HG02970 (cell line): Measurements from ENCODE around the gene KANSL1.
A peak's percentile ranks its signal among the peaks of the same experiment; 100 is the strongest.
"Not testable (repeated sequence)": the region's sequence is repeated elsewhere in the genome, so short reads cannot be mapped to it uniquely, and the experiment has no call there.

Experiments
- ATAC-seq: cut with Tn5 transposase; IDR thresholded peaks from one replicate; pipeline ENCODE4 v1.9.1; 2021; ENCODE audit warnings: mild to moderate bottlenecking, moderate library complexity, moderate number of reproducible peaks; ENCODE audit not compliant: unreplicated experiment, low FRiP score

Gene KANSL1

DNA sequence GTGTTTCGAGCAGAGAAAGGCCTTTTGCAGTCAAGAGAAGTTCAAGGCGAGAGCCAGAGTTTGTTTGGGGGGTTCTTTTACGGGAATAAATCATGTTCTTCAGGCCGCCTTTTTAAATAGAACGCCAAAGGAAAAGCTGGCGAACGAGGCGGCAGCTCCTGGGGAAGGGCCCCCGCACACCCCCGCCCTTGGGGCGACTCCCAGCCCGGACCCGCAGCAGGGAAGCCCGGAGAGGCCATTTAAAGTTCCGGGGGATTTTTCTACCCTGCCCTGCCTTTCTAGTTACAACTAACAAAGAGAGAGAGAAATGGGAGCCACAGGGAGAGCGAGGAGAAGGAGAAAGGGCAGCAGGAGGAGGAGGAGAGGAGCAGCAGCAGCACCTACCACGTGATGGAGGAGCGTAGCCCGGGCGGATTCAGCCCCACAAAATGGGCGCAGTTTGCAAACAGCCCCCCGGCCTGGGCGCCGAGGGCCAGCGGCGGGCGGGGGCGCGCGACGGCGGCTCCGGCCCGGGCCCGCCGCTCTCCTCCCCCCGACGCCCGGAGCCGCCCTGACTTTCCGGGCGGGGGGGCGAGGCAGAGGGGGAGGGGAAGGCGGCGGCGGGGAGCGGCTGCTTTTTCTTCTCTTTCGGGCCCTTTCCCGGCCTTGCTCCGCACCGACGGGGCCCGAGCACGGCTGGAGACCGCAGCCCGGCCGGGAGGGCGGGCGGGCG lies 634 bp downstream of the KANSL1 start:
- peak; percentile 43 for ATAC-seq

DNA sequence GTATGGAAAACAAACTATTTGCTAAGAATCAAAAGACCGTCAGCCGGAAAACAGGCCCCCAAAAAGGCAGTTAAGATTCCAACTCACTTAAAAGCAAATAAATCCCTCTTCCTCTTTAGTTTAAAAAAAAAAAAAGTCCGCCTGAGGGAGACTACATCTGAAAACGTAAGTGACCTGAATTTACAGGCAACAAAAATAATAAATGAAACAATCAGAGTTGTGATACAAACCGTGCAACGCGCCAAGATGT lies 1.1 kb downstream of the KANSL1 start:
- no peak for ATAC-seq

DNA sequence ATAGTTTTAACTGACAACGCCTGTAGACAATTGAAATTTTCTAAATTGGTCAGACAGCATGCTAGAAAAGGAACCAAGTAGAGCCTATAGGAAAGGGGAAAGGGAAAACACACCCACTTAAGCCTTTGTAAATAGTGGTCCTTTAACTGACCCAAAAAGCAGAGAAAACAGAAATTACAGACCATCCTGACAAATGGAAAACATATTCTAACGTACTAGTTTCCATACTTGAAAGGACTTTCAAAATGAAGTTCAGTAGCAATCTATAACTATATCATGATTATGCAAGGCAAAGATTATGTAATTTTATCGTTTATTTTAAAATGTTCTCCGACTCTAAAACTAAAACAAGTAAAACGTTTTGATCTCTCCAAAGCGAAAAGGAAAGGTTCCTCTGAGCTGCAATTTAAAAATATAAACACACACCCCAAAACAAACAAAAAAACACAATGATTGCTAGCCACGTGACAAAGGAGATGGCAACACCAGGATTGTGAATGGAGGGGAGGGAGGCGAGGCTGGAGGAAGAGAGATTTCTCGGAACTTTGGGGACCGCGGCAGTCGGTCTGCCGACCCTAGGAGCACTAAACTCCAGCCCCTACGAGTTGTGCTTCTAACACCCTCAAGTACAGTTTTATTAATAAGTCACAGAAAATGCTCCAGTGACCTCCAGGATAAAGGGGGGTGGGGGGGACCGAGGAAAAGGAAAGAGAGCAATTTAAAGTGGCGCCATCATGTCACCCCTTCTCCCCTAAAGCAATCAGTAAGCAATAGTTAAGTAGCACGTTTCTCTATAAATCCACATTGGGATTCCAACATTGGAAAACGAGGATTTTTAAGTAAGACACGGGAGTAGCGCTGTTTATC lies 1.7 kb downstream of the KANSL1 start:
- ATAC-seq, result no peak

DNA sequence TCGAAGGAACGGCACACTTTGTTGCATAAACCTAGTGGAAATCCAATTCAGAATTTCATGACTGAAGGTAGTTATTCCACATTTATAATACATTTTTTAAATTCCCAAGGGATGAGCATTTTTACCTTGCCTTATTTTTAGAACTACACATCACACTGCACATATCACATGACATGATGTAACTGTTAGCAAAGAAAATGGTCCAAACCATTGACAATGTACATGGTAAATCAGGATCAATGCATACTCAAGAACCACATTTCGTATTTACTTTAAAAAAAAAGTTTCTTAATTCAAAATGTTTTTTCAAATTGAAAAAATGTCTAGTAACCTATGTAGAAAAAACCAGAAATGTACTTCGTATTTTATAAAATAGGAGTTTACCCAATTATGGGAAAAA lies 2.5 kb downstream of the KANSL1 start:
- ATAC-seq, result no peak

DNA sequence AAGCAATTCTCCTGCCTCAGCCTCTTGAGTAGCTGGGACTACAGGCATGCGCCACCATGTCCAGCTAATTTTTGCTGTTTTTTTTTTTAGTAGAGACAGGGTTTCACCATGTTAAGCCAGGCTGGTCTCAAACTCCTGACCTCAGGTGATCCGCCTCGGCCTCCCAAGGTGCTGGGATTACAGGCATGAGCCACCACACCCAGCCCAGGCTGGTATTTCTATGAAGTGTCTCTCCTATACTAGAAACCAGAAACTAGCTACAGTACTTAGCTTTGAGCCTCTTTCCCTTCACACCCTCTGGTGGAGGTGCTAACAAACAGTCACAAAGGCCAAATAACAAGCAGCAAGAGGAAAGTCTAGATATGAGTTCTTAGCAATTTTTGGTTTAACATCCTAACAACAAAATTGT lies 6.4 kb downstream of the KANSL1 start:
- not testable (repeated sequence) for ATAC-seq

DNA sequence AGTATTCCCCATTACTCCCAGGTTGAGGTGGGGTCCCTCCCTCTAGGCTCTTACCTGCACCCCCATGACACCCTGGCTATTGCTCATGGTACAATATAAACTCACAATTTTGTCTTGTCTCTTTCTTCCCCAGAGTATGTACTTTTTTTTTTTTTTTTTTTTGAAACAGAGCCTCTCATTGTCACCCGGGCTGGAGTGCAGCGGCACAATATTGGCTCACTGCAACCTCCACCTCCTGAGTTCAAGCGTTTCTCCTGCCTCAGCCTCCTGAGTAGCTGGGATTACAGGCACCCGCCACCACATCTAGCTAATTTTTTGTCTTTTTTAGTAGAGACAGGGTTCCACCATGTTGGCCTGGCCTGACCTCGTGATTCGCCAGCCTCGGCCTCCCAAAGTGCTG lies 8.5 kb downstream of the KANSL1 start:
- no peak for ATAC-seq

DNA sequence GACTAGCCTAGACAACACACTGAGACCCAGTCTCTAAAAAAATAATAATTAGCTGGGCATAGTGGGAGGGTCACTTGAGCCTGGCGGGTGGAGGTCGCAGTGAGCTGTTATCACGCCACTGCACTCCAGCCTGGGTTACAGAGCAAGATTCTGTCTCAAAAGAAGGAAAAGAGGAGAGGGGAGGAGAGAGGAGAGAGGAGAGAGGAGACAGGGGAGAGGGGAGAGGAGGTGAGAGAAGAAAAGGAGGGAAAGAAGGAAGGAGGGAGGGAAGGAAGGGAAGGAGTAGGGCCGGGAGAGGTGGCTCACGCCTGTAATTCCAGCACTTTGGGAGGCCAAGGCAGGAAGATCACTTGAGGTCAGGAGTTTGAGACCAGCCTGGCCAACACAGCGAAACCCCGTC lies 9.8 kb downstream of the KANSL1 start:
- not testable (repeated sequence) for ATAC-seq

DNA sequence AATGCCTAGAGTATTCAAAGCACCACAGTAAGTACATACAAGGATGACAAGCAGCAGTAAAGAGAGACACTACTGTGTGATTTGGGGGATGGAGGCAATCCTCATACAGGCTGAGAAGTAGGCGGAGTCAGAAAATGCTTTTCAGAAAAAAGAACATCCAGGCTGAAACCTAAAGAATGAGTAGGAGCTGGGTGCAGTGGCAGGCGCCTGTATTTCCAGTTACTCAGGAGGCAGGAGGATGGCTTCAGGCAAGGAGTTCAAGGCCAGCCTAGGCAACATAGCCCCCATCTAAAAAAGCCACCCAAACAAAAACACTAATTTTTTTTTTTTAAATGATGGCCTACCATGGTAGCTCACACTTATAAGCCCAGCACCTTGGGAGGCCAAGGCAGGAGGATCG lies 10.3 kb downstream of the KANSL1 start:
- ATAC-seq, result no peak

DNA sequence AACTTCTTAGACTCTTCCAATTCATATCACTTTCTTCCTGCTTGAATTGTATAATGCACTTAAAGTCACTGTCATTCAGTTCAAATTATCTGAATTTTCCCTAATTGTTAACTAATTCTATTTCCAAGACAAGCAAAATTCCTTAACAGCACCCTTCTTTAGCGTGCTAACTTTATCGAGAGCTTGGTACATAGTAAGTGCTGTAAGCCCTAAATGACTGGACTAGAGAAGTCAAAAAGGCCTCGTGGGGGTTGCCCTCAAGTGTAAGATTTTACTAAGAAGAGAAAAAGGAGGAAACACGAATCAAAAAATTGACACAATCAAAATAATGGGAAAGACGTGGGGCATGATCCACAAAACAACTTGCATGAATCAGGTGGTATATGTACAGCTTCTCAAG lies 11.3 kb downstream of the KANSL1 start:
- ATAC-seq, result no peak

DNA sequence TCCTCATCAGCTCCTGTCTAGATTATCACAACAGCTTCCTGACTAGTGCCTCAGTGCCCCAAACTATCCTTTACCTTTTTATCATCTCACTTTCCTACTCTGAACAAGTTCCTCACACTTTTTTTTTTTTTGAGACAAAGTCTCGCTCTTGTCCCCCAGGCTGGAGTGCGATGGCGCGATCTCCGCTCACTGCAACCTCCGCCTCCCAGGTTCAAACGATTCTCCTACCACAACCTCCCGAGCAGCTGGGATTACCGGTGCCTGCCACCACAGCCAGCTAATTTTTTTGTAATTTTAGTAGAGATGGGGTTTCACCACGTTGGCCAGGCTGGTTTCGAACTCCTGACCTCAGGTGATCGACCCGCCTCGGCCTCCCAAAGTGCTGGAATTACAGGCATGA lies 11.9 kb downstream of the KANSL1 start:
- not testable (repeated sequence) for ATAC-seq

DNA sequence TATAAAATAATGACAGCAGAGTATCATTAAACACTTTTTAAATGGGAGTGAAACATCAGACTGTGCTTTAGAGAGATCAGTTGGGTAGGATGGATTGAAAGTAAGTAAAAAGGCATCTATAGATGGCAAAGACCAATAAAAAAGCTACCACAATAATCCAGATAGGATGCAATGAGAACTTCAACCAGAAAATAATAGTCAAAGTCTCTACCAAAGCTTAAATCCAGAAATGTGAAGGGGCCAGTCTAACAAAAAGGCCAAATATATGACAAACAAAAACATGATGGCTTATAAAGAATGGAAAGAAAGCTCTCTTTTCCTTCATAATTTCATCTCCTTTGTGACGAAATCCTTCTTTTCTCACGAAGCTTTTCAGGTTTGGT lies 12.3 kb downstream of the KANSL1 start:
- no peak for ATAC-seq

DNA sequence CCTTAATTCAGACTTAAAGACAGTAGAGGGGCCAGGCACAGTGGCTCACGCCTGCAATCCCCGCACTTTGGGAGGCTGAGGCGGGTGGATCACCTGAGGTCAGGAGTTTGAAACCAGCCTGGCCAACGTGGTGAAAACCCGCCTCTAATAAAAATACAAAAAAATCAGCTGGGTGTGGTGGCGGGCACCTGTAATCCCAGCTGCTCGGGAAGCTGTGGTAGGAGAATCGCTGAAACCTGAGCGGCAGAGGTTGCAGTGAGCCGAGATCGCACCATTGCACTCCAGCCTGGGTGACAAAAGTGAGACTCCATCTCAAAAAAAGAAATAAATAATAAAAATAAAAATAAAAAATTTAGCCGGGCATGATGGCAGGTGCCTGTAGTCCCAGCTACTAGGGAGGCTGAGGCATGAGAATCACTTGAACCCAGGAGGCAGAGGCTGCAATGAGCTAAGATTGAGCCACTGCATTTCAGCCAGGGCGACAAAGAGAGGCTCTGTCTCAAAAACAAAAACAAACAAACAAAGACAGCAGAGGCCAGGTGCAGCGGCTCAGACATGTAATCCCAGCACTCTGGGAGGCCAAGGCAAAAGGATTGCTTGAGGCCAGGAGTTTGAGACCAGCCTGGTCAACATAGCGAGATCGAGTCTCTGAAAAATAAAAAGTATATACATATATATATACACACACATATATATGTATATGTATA lies 12.9 kb downstream of the KANSL1 start:
- ATAC-seq, result not testable (repeated sequence)

DNA sequence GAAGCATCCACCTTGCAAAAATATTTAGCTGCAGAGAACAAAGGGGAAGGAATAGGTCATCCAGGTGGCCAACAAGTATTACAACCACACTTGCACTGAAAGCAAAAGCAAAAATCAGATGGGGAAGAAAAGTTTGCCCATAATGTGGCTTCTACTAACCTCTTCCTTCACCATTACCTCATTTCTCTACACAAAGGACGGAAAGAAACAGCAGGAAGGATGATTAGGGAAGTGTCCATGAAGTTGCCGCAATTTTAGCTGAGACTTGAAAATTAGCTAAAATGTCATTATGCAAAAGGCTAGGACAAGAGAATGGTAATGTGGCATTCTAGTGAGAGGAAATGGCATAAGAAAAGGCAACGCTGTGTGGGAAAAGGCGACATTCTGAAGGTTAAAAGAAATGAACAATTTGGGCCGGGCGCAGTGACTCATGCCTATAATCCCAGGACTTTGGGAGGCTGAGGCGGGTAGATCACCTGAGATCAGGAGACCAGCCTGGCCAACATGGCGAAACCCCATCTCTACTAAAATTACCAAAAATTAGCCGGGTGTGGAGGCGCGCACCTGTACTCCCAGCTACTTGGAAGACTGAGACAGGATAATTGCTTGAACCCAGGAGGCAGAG lies 13.7 kb downstream of the KANSL1 start:
- ATAC-seq, result no peak

DNA sequence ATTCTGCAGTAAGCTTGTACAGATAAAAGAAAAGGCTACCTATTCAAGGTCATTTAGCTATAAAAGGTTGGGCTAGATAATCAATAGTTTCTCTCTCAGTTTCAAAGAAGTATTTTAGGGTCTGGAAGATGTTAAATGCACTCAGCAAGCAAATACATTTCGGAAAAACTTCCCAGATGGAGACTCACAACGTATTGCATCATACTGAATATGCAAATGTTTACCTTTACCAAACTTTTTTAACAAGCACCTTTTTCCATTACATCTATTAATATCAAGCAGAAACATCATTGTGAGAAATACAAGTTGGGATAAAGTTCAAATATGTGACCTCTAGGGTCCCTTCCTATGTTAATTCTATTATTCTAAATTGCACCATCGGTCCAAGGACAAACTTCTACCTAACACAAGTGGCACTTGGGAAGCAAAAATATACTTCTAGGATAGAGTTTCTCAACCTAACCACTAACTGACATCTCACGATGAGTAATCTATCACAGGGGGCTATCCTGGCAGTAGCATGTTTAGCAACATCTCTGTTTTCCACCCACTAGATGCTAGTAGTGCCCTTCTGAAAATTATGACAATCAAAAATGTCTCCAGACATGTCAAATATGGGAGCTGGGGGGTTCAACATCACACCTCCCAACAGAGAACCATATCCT lies 14.5 kb downstream of the KANSL1 start:
- no peak for ATAC-seq

DNA sequence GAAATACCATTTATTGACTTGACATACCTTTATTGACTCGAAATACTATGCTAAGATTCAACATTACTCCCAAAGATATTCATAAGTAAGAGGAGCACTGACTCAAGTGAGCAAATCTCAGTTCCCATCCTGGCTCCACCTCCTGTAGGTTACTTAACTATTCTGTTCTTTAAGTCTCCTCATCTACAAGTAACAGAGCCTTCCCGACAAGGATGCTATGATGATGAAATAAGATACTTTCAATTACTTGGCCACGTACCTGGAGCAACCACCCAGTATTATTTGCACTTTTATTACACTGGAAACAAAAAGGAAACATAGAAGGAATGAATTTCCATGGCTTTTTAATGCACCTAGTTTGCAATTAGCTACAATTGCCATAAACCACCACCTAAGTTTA lies 16.3 kb downstream of the KANSL1 start:
- ATAC-seq, result no peak

DNA sequence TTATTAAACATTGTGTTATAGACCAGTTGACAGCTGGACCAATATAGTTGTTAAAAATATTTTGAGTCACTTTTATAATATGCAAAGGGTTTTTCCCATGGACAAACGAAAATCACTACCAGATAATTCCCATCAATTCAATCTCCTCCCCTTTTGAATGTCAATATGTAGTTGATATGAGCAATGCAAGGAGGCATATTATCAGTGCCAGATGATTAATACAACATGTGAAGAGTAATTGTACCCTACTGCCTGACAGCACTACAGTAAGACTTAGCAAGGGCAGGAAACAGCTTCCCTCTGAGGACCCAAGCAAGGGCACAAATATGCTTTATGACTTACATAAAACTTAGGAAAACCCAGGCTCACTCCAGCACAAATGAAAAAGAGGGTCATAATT lies 17.3 kb downstream of the KANSL1 start:
- ATAC-seq, result no peak

DNA sequence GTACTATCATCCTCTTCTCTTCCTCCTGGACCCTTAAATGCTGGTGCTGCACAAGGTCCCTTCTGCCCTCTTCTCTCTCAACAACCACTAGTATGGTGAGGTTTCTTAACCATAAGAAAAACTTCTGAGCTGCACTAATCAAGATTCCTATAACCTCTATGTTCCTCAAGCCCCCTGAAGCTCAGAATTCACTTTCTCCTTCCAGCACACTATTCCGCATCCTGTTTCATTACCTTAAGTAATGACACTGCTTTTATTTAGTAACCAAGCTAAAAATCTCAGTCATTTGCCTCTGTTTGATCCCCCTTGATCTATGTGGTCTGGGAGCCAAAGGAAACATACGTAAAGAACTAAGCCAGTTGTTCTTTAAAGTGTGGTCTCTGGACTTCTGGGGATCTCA lies 20.1 kb downstream of the KANSL1 start:
- no peak for ATAC-seq

DNA sequence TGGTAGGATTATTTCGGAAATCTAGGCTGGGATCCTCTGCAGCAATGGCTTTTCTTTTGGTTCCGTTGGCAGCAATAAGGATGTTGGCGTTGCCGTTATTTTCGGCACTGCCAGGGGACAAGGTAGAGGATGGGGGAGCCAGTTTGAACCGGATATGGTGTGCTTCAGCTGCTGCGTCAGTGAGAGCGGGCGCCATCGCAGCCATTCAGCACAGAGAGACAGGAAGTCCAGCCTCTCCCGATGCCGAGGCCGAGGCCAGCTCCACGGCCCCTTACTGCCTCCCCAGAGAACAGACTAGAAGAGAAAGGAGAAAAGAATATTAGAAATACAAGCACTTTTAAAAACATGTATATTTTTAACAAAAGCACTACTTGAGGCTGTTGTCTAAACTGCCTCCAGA lies 21.3 kb downstream of the KANSL1 start:
- ATAC-seq, result no peak

DNA sequence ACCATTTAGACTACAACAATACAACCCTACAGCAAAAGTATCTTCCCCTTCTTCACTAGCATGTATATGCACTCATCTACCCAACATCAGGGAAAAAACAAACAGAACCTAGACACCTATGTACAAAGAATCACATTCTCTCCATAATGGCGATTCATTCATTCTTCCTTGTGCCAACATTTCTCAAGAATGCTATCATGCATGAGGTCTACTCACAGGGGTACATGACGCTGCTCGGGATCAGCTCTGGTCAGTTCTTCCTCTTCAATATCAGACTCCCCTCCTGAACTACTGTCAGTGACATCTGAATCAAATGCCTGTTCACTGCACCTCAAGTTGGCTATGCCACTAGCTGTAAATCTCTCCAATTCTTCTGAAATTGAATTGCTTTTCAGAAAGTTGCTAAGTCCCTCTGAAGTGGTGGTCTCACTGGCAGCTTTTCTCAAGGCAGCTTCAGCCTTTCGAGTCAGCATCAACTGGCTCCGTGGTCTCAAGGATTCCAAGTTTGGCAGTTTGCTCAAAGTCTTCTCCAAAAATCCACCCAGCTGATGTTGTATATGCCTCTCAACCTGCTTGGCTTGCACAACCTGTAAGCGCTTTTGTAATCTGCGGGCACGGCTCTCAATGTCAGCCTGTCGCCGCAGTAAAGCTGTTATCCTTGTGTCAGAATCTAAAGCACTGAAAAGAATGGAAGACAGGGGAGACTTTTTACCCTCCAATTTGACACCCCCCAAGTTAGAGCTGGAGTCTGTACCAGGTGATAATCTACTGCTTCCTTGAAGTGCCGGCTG lies 22.4 kb downstream of the KANSL1 start:
- ATAC-seq, result no peak
